Lower leg skin (tissue), 3 donors: ENCODE results near the gene PDK2.

ENCODE experiments used
- CTCF ChIP-seq, 3 donors: fragments of 450-650 bp; IDR thresholded peaks; one replicate each; pipeline ENCODE4 v1.5.1; 2016; ENCODE audit warnings: antibody characterized with exemption in 3 of 3, mild to moderate bottlenecking in 3 of 3, moderate library complexity in 2 of 3
- POLR2A ChIP-seq, 2 donors: fragments of 450-650 bp; IDR thresholded peaks; one replicate each; pipeline ENCODE4 v1.6.1; 2016 to 2017; ENCODE audit warnings: antibody characterized with exemption in 2 of 2, mild to moderate bottlenecking in 1 of 2, moderate library complexity in 1 of 2

- no peak for TF ChIP-seq CTCF (IDR thresholded peaks at IDR 0.05)
- TF ChIP-seq POLR2A (IDR thresholded peaks at IDR 0.05) = no peak
Observed at GRCh38 chr17:50148226-50149090, 53.3 kb downstream of the PDK2 start.
